Activated CD4-positive, CD25-positive, alpha-beta regulatory T cell (primary cell): ENCODE data around the gene TLR4.

Experiments used
- DNase-seq, 4 experiments: peaks; one replicate each; lab custom pipeline; 2025; lab: John Stamatoyannopoulos, UW

Gene TLR4

DNA sequence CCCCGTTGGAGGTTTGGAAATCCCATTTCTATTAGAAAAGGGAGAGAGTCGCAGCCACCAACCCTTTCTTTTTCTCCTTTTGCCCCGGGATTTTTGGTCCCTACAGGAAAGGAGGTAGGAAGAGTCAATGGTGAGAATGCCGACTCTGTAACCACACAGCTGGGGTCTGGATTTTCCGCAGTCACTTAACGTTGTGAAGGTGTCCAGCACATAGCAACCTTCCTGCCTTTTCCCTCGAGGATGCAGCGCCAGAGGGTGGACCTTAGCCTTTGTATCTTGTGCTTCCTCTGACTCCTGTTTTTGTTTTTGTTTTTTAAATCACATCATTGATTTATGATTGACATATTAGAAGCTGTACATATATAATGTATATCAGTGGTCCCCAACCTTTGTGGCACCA lies 41.4 kb downstream of the TLR4 start:
- no peak for DNase-seq

GRCh38 chr9:117746263-117746662 lies 42.1 kb downstream of the TLR4 start:
- DNase-seq = no peak

GRCh38 chr9:117747386-117747970 lies 43.3 kb downstream of the TLR4 start:
- DNase-seq = no peak

- DNase-seq = no peak
Observed at GRCh38 chr9:117750401-117750800, 46.2 kb downstream of the TLR4 start.

- no peak for DNase-seq
Observed at GRCh38 chr9:117752894-117753293, 48.7 kb downstream of the TLR4 start.

DNA sequence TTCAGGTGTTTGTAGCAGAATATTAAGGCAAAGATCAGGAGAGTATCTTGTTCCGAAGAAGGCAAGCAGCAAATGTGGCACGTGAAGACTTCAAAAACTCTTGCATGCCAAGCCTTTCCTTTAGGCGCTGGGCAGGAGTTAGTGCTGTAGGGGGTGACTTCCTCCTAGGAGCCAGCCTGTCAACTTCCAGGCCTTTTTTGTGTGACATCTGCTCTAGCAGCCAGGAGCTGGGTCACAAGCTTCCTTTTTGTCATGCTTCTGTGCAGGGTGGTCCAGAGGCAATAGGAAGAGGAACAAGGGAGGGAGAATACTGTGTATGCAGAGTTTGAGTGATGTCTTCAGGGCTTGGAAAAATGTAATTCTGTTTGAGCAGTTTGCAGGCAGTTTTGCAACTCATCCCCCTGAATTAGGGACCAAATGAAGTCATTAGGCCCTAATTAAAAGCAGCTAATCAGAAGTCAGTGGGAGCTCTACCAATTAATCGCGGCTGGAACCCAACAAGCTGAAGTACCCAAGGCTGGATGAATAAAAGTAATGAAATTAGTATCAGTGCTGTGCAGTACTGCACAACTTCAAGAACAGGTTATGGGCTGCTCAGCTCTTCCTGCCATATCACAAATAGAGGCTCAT lies 53.5 kb downstream of the TLR4 start:
- DNase-seq = no peak

- no peak for DNase-seq
Observed at GRCh38 chr9:117763314-117763713, 59.1 kb downstream of the TLR4 start.

GRCh38 chr9:117768750-117769395 lies 64.7 kb downstream of the TLR4 start:
- no peak for DNase-seq

GRCh38 chr9:117771136-117771535 lies 66.9 kb downstream of the TLR4 start:
- DNase-seq = no peak

- DNase-seq = no peak
Observed at GRCh38 chr9:117772960-117773359, 68.8 kb downstream of the TLR4 start.
